HT-29 (cell line): ENCODE results near the gene SLC39A11. TPM values are rescaled to one million over a fixed set of nuclear protein-coding genes. Genes with fewer than 3 reads are reported as not detected.
A peak's percentile ranks its signal among the peaks of the same experiment; 100 is the strongest.

Source experiments
- DNase-seq: peaks from one replicate; pipeline ENCODE4 v3.0.0-alpha.2; 2015; ENCODE audit warnings: low spot score
- total RNA-seq: library from RNA; depleted of rRNA; stranded (reverse); fragments of >200 nt; shearing (Covaris generic); gene quantifications from 2 replicates; pipeline ENCODE4 v1.2.3, GENCODE V29; 2014

Gene SLC39A11
- total RNA-seq, 1 experiment from 2014 or later, result 20.7 TPM

DNA sequence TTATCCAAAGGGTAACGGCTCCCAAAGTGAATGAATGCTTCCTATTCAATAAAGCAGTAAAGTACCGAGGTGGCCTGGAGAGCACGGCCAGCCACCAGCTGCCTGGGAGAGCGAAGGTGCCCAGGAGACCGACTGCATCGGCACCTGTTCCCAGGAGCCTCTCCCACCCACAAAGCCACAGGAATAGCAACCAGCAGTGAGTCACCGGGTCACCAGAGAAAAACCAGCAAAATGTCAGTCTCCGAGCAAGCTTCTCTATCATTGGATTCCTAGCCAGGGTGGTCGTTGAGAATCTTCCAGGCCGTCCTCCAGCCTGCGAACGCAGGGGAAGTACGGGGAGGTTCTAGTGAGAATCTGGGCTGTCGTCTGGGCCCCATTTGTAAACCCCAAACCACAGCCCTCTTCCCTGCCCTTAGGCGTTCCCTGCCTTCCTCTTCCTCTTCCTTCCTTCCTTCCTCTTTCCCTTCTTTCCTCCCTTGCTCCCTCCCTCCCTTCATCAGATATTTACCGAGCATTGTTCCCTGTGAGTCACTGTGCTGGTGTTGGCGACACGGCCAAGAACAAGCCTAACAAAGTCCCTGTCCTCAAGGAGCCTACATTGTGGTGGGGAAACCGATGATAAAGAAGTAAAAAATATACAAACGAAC, 114.6 kb downstream of the SLC39A11 start:
- DNase-seq, result peak; percentile 87

DNA sequence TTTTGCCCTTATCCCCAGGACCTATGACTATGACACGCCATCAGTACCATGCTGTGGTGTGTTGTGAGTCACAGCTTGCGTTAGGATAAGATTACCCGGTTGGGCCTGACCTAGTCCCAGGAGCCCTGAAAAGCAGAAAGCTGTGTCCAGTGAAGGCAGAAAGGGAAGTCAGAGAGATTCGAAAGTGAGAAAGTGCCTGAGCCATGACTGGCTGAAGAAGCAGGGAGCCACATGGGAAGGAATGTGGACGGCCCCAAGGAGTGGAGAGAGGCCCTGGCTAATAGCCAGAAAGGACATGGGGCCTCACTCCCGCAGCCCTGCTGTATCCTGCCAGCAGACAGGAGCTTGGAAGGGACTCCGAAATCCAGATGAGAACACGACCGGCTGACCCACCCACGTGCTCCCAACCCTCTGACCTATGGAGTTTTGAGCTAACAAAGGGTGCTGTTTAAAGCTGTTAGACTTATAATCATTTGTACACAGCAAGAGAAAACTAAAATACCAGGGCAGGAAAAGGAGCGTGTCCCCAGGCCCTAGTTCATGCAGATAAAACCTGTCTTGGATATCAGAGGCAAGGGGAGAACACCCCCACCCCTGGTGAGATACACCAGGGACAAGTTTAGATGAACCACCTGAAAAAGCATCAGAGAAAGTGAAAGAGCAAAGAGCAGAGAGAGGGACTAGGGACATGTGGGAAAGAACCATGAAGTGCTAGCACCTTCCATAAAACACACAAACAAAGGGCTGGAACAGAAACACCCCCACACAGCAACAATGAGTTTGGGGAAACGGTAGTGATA, 115.3 kb downstream of the SLC39A11 start:
- peak; percentile 85 for DNase-seq

DNA sequence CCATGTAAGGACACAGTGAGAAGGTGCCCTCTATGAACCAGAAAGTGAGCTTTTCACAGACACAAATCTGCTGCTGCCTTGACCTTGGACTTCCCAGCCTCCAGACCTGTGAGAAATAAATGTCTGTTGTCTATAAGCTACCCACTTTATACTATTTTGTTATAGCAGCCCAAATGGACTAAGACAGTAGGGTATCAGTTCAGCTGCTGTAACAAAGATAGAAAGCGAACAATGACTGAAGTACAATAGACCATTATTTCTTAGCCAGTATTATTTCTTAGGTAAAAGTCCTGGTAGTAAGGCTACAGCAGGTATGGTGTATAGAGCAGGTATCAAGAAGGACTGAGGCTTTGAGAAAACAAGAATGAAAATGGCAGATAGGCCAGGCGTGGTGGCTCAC, 117.0 kb downstream of the SLC39A11 start:
- DNase-seq, result no peak

GRCh38 chr17:72974605-72975232, 117.8 kb downstream of the SLC39A11 start:
- peak; percentile 34 for DNase-seq

- peak; percentile 59 for DNase-seq
These were observed 120.1 kb downstream of the SLC39A11 start for GRCh38 chr17:72972263-72972951.

DNA sequence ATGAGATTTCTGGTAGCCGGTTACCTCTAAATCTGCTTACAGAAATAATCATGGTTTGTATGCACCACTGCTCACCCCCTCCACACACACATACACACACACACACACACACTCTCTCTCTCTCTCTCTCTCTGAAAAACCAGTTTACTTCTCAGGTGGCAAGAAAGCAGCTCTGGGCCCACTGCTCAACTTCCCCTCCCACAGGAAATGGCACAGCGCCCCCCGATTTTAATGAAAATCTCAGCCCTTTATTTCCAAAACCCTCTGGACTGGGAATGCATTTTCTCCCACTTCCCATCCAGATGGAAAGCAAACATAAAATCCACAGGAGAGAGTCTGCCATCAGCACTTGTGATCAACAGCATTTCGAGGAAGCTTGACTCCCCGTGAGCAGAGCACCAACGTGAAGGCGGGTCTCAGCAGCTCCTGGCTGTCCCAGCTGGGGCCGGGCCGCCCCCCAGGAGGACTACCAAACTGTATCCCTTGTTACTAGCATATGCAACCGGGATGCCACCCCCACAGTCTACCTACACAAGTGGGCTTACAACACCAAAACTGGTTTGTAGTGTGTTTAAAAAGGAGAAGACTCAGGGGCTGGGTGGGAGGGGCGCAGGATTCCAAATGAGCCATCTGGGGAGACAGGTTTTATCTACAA, 121.1 kb downstream of the SLC39A11 start:
- no peak for DNase-seq

- no peak for DNase-seq
These were observed 121.7 kb downstream of the SLC39A11 start for GRCh38 chr17:72970797-72971196.

DNA sequence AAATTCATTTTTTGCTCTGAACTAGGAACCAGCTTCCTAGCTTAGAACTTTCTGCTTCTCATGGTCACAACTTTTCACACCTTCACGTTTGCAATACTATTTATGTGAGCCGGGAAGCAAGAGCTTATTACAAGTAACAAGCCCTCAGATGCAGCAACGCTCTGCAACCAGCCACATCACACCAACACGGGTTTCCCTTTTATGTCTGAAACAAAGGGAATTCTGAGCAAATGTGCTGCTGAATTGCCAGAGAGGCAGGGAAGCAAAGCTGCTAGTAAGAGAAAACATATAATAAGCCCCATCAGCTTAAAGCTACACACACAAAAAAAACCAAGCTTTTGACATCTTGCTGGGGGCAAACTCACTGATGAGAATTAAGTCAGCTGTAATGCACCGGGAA, 122.2 kb downstream of the SLC39A11 start:
- no peak for DNase-seq

- DNase-seq, result no peak
These were observed 123.1 kb downstream of the SLC39A11 start for GRCh38 chr17:72969293-72969906.

- DNase-seq, result no peak
These were observed 123.7 kb downstream of the SLC39A11 start for GRCh38 chr17:72968798-72969197.

- DNase-seq, result no peak
These were observed 124.4 kb downstream of the SLC39A11 start for GRCh38 chr17:72967977-72968585.

- no peak for DNase-seq
These were observed 125.1 kb downstream of the SLC39A11 start for GRCh38 chr17:72967277-72967970.

- no peak for DNase-seq
These were observed 130.4 kb downstream of the SLC39A11 start for GRCh38 chr17:72962106-72962505.

DNA sequence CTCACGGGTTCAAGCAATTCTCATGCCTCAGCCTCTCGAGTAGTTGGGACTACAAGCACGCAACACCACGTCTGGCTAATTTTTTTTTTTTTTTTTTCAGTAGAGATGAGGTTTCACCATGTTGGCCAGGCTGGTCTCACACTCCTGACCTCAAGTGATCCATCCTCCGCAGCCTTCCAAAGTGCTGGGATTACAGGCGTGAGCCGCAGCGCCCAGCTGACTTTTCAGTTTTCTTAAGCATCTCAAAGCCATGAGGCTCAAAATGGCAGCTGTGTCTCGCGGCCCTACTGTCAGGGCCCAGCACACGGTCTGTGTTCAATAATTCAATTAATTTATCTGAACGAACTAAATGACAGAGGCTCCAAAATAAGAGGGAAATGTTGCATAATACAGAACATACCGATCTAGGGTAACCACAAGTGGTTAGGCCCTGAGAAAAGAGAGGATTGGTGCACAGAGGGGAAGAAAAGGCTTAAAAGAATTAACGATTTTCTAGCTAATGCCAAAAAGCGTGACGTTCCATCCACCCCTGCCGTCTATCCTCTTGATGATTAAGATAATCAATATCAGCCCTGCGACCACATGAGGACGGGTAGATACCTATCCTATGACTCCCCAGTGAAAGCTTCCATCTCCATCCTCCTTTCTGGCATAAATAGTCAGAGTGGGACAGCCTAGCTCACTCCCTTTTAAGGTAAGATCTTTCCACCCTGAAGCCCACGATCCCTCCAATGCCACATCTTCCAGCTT, 136.9 kb downstream of the SLC39A11 start:
- no peak for DNase-seq

GRCh38 chr17:72954579-72954978, 137.9 kb downstream of the SLC39A11 start:
- no peak for DNase-seq

- peak; percentile 18 for DNase-seq
These were observed 138.9 kb downstream of the SLC39A11 start for GRCh38 chr17:72953621-72954020.

- DNase-seq, result no peak
These were observed 139.7 kb downstream of the SLC39A11 start for GRCh38 chr17:72952641-72953315.

DNA sequence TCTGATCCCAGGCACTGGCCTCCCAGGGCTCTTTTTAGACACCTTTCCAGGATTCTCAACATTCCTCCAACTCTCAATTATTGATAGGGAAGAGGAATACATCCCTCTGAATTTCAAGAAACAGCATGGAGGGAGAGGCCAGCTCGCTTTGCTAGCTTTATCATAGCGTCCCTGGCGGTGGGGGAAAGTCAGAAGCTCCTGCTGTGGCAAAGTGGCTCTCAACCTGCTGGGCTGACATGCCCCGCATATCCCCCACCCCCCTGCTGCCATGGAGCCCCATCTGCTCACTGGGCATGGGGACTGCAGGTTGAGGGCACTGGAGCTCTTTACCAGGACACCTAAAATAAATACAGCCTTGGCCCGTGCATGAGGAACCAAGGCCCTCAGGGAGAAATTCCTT, 140.3 kb downstream of the SLC39A11 start:
- DNase-seq, result no peak
